HL-60 (cell line): ENCODE measurements around the gene UNC13B.

ENCODE experiments used
- DNase-seq, 2 experiments: peaks; one replicate each; pipeline ENCODE4 v3.0.0-alpha.2; 2010 to 2020; ENCODE audit warnings: low read depth in 1 of 2, low spot score in 1 of 2
- H3K27ac ChIP-seq: fragments of 250-450 bp; sonication (Bioruptor Pico); replicated peaks from 2 replicates; pipeline ENCODE4 v1.5.1; 2020; ENCODE audit warnings: mild to moderate bottlenecking, moderate library complexity
- H3K27me3 ChIP-seq: fragments of 250-450 bp; sonication (Bioruptor Pico); 2 replicates; pipeline ENCODE4 v1.5.1; 2021; ENCODE audit warnings: mild to moderate bottlenecking, moderate library complexity; ENCODE audit not compliant: insufficient read depth, poor library complexity, severe bottlenecking
- H3K4me3 ChIP-seq: replicated peaks from 2 replicates; pipeline ENCODE4 v1.5.1; 2011; ENCODE audit warnings: mild to moderate bottlenecking, control low read depth, low read length; ENCODE audit not compliant: insufficient read depth
- GABPA ChIP-seq: IDR thresholded peaks from 2 replicates; pipeline ENCODE4 v1.6.1; 2012; ENCODE audit warnings: low read depth
- POLR2AphosphoS5 ChIP-seq: IDR thresholded peaks from 2 replicates; pipeline ENCODE4 v1.6.1; 2012; ENCODE audit warnings: low read depth
- SPI1 ChIP-seq: IDR thresholded peaks from 2 replicates; pipeline ENCODE4 v1.6.1; 2012; ENCODE audit warnings: low read depth, mild to moderate bottlenecking, borderline replicate concordance
- TF ChIP-seq, protein P1 (sequence below): IDR thresholded peaks from 2 replicates; pipeline ENCODE4 v1.6.1; 2012; ENCODE audit warnings: low read depth; ENCODE audit not compliant: insufficient replicate concordance
- TF ChIP-seq, protein P2 (sequence below): IDR thresholded peaks from one replicate; pipeline ENCODE4 v1.5.1; 2011; ENCODE audit warnings: low read length, control low read depth, inconsistent platforms; ENCODE audit not compliant: insufficient read depth

UNC13B gene

DNA sequence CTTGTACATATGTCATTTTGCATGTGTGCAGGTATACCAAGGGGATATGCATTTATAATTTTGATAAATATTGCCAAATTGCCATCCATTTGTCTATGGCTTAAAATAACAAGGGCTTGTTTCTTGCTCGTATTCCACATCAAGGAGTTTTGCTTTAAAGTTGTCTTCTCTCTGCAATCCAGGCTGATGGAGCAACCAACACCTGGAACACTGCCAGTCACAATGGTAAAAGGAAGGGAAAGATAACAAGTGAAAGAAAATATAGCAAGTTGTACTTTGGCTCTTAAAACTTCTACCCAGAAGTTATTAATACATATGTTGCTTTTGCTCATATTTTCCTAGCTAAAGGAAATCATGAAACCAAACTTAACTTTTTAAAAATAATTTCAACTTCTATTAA is 156.9 kb downstream of the UNC13B start:
- DNase-seq: no peak
- TF ChIP-seq GABPA (no peak), POLR2AphosphoS5 (no peak)
- TF ChIP-seq, protein P1, sequence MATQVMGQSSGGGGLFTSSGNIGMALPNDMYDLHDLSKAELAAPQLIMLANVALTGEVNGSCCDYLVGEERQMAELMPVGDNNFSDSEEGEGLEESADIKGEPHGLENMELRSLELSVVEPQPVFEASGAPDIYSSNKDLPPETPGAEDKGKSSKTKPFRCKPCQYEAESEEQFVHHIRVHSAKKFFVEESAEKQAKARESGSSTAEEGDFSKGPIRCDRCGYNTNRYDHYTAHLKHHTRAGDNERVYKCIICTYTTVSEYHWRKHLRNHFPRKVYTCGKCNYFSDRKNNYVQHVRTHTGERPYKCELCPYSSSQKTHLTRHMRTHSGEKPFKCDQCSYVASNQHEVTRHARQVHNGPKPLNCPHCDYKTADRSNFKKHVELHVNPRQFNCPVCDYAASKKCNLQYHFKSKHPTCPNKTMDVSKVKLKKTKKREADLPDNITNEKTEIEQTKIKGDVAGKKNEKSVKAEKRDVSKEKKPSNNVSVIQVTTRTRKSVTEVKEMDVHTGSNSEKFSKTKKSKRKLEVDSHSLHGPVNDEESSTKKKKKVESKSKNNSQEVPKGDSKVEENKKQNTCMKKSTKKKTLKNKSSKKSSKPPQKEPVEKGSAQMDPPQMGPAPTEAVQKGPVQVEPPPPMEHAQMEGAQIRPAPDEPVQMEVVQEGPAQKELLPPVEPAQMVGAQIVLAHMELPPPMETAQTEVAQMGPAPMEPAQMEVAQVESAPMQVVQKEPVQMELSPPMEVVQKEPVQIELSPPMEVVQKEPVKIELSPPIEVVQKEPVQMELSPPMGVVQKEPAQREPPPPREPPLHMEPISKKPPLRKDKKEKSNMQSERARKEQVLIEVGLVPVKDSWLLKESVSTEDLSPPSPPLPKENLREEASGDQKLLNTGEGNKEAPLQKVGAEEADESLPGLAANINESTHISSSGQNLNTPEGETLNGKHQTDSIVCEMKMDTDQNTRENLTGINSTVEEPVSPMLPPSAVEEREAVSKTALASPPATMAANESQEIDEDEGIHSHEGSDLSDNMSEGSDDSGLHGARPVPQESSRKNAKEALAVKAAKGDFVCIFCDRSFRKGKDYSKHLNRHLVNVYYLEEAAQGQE: no peak
- H3K27ac ChIP-seq: no peak overlapping the region
- H3K4me3 ChIP-seq: no peak overlapping the region
- H3K27me3 ChIP-seq: no peaks in the 10 kb centered on the region

DNA sequence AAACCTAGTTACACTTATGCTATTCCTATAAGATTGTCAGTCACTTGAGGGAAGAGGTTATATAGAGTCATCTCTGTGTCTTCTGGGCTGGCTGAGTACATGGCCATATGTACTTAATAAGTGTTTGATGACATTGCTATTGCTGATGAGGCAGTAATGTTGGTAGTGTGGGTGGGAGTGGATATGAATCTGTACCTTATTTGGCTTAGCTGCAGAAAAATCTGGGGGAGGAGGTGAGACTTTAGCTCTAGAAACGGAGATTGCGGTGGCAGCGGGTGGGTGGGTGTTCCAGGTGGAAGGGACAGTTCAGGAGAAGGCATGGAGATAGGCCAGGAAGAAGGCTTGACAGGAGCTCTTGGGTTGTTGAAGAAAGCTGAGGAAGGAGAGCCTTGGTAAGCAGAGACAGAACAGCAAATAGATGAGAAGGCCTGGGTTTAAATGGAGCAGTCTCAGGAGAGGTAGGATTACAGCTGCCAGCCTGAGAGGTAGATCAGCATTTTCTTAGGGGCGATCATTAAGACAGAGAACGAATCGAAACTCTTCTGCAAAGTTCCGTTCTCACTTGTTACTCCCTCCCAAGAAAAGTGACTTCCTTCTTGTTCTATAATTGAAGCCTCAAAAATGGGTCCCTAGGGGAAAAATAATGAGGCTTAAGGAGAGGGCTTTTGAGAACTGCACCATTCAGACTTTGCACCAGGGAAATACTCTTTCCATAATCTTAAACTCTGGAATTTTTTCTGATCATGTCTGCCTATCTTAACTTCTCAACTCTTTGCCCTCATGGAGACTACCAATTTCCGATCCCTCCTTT is 160.5 kb downstream of the UNC13B start:
- no peak for DNase-seq
- Histone ChIP-seq H3K27me3 (no peaks in the 10 kb centered on the region), H3K4me3 (no peak overlapping the region), H3K27ac (no peak overlapping the region)
- TF ChIP-seq POLR2AphosphoS5 (no peak), GABPA (no peak)
- TF ChIP-seq, protein P2, sequence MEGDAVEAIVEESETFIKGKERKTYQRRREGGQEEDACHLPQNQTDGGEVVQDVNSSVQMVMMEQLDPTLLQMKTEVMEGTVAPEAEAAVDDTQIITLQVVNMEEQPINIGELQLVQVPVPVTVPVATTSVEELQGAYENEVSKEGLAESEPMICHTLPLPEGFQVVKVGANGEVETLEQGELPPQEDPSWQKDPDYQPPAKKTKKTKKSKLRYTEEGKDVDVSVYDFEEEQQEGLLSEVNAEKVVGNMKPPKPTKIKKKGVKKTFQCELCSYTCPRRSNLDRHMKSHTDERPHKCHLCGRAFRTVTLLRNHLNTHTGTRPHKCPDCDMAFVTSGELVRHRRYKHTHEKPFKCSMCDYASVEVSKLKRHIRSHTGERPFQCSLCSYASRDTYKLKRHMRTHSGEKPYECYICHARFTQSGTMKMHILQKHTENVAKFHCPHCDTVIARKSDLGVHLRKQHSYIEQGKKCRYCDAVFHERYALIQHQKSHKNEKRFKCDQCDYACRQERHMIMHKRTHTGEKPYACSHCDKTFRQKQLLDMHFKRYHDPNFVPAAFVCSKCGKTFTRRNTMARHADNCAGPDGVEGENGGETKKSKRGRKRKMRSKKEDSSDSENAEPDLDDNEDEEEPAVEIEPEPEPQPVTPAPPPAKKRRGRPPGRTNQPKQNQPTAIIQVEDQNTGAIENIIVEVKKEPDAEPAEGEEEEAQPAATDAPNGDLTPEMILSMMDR: no peak
- TF ChIP-seq, protein P1: no peak

DNA sequence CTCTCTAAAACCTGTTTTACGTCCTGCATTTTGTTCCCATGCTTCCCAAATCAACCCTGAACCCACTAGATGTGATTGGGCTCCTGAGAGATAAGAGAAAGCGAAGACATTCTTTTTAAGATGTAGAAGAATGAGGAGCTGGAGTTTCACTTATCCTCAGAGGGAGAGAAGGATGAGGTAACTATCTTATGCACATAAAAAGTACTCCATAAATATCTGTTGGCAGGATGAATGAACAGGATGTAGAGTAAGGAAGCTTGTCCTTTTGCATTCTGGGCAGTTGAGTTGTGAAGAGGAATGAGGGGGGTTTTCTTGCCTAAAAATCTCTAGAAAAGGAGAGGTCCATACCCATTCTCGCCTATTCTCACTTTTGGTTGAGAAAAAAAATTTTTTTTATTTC is 163.2 kb downstream of the UNC13B start:
- no peak for TF ChIP-seq GABPA
- TF ChIP-seq, protein P1: no peak
- TF ChIP-seq, protein P2: no peak
- TF ChIP-seq SPI1: no peak
- TF ChIP-seq POLR2AphosphoS5: no peak
- H3K27me3 ChIP-seq: no peaks in the 10 kb centered on the region
- H3K27ac ChIP-seq: no peak overlapping the region
- no peak overlapping the region for H3K4me3 ChIP-seq
- DNase-seq: no peak
